Activated CD4-positive, alpha-beta T cell treated with anti-CD3 and anti-CD28 coated beads, Interleukin-2, amount 10 ng/mL, durations not matched to agents 24 days and 14 days (primary cell): Measurements from ENCODE around the gene CITED1. TPM values are rescaled to one million over a fixed set of nuclear protein-coding genes. Genes with fewer than 3 reads are reported as not detected.
A peak's percentile ranks its signal among the peaks of the same experiment; 100 is the strongest.

ENCODE experiments used
- DNase-seq: peaks from one replicate; pipeline ENCODE4 v3.0.0; 2022
- H3K27ac Mint-ChIP-seq: one replicate; pipeline ENCODE4 v1.8.0; 2022; ENCODE audit warnings: mild to moderate bottlenecking, mixed read lengths
- H3K27me3 Mint-ChIP-seq: one replicate; pipeline ENCODE4 v1.8.0; 2022; ENCODE audit warnings: mixed read lengths
- H3K36me3 Mint-ChIP-seq: one replicate; pipeline ENCODE4 v1.8.0; 2022; ENCODE audit warnings: low read depth, mild to moderate bottlenecking, mixed read lengths
- H3K4me1 Mint-ChIP-seq: one replicate; pipeline ENCODE4 v1.8.0; 2021; ENCODE audit warnings: mixed read lengths
- H3K4me3 Mint-ChIP-seq: one replicate; pipeline ENCODE4 v1.8.0; 2022; ENCODE audit warnings: mild to moderate bottlenecking, moderate library complexity, mixed read lengths
- H3K9me3 Mint-ChIP-seq: one replicate; pipeline ENCODE4 v1.8.0; 2021; ENCODE audit warnings: mixed read lengths
- intact Hi-C: fragments of 100-400 bp; cut with micrococcal nuclease; formaldehyde crosslinking; loops from one replicate; pipeline ENCODE4 v1.15.1; 2023
- total RNA-seq: library from RNA; stranded (reverse); gene quantifications from 2 replicates; pipeline ENCODE4 v1.2.3, GENCODE V29; 2022

The CITED1 gene
- total RNA-seq, 1 donor from 2014 or later, result not detected

GRCh38 chrX:72316408-72317110 lies 10.8 kb upstream of the CITED1 start:
- Mint-ChIP-seq H3K4me1 (no peaks in the 10 kb centered on the region), H3K4me3 (no peak overlapping the region), H3K27ac (no peak overlapping the region), H3K36me3 (no peaks in the 10 kb centered on the region), H3K9me3 (no peaks in the 10 kb centered on the region), H3K27me3 (peaks cover 3% of the 10 kb centered on the region)
- no peak for DNase-seq
- intact Hi-C loops, result no loop called here

DNA sequence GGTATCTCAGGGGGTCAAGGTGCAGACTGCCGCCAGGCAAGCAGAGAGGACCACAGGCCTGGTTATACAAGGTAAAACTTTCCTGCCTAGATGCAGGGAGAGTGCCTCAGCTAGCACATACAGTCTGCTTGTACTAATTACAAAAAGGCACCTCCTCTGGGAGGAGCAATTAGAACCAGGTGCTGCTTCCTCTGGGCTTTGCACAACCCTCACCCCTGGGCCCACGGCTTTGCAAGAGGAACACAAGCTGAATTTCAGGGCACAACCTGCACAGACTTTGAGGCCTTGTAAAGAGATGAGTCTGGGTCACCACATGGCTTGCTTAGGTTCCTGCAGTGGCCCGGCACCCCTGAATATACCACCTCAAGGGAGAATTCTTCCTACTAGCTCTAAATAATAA lies 9.2 kb upstream of the CITED1 start:
- Mint-ChIP-seq H3K9me3 (no peaks in the 10 kb centered on the region), H3K4me1 (no peaks in the 10 kb centered on the region), H3K27me3 (peaks cover 4% of the 10 kb centered on the region), H3K36me3 (no peaks in the 10 kb centered on the region), H3K27ac (no peak overlapping the region), H3K4me3 (no peak overlapping the region)
- no peak for DNase-seq
- intact Hi-C loops, result no loop called here

DNA sequence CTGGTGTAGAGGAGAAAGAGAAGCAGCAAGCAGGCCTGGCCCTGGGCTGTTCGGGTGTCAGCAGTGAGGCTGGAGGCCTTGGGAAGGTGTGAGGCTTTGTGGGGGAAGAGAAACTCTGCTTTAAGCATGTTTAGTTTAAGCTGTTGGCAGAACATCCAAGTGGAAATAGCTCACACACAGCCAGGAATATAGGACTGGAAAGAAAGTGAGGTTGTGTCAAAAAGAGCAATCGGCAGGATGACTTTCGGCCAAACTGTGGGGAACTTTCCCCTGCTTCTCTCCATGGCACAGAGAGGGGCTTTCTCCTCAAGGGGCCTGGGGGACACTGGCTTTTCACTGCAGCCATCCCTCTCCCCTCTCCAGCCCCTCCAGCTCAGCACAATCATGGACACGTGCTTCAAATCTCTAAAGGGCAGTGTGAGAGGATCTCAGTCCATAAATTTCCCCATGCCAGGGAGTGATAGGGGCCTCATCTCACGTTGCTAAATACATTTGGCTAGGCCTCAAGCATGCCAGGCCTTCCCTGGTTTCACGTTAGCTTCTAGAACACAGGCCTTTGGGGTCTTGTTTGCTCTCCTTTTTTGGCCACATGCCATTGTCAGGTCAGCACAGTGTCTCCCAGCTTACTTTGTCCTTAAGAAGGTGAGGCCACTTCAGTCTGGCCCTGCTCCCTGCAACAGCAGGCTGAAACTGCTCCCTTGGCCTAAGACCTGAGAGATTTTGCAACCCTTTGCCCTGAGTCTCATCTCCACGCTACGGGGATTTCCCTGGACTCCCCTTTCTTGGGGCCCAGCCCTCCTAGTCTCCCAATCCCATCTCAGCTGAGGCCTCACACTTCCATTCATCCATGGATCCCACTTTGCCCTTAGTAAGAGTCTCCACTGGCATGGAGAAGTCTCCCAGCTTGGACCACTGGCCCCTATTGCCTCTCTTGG lies 8.3 kb upstream of the CITED1 start:
- no peaks in the 10 kb centered on the region for H3K36me3 Mint-ChIP-seq
- H3K9me3 Mint-ChIP-seq, result no peaks in the 10 kb centered on the region
- DNase-seq, result no peak
- H3K4me1 Mint-ChIP-seq, result no peaks in the 10 kb centered on the region
- peaks cover 14% of the 10 kb centered on the region for H3K27me3 Mint-ChIP-seq
- intact Hi-C loops, result no loop called here
- H3K4me3 Mint-ChIP-seq, result no peak overlapping the region
- no peak overlapping the region for H3K27ac Mint-ChIP-seq

DNA sequence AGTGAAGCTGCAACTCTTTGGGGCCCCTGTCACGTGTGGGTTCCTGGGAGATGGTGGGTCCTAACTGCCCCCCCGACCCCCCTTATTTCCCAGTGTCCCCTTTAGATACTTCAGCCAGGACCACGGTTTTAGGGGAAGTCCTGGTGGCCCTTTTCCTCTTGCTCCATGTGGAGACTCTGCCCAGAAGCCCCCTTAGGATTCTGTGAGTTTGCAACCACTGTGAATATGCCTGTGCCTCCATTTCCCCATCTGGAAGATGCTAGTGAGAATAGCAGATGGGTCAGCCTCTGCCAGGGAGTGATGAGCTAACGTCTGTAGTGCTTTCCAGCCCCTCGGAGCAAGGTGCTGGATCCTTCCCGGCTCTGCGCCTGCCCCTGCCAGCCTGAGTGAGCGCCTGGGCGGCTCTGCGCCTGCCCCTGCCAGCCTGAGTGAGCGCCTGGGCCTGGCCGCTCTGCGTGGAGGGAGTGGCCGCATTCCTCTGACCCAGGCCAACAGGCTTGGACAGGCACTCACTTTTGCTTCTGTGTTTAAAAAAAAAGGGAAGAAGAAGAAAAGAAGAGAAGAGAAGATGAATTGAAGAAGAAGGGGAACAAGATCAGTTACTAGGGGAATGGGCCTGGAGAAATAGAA lies 6.7 kb upstream of the CITED1 start:
- H3K27me3 Mint-ChIP-seq, result peaks cover 25% of the 10 kb centered on the region
- H3K9me3 Mint-ChIP-seq, result no peaks in the 10 kb centered on the region
- no peak overlapping the region for H3K27ac Mint-ChIP-seq

GRCh38 chrX:72309297-72310071 lies 3.8 kb upstream of the CITED1 start:
- intact Hi-C loops, result loop anchor here (2.0 to 5.0 kb wide), 3 partner anchors 38 to 405 kb away; partner anchors contain the start of gene PHKA1
- Mint-ChIP-seq H3K4me3 (peak overlapping the region; percentile 35), H3K9me3 (no peaks in the 10 kb centered on the region), H3K36me3 (no peaks in the 10 kb centered on the region), H3K27me3 (peaks cover 40% of the 10 kb centered on the region), H3K4me1 (peaks cover 19% of the 10 kb centered on the region), H3K27ac (no peak overlapping the region)
- no peak for DNase-seq

More for the DNA sequence above, 6.7 kb upstream of the CITED1 start:
- DNase-seq, result no peak
- intact Hi-C loops, result no loop called here
- Mint-ChIP-seq H3K4me1 (peaks cover 8% of the 10 kb centered on the region), H3K36me3 (no peaks in the 10 kb centered on the region), H3K4me3 (no peak overlapping the region)

DNA sequence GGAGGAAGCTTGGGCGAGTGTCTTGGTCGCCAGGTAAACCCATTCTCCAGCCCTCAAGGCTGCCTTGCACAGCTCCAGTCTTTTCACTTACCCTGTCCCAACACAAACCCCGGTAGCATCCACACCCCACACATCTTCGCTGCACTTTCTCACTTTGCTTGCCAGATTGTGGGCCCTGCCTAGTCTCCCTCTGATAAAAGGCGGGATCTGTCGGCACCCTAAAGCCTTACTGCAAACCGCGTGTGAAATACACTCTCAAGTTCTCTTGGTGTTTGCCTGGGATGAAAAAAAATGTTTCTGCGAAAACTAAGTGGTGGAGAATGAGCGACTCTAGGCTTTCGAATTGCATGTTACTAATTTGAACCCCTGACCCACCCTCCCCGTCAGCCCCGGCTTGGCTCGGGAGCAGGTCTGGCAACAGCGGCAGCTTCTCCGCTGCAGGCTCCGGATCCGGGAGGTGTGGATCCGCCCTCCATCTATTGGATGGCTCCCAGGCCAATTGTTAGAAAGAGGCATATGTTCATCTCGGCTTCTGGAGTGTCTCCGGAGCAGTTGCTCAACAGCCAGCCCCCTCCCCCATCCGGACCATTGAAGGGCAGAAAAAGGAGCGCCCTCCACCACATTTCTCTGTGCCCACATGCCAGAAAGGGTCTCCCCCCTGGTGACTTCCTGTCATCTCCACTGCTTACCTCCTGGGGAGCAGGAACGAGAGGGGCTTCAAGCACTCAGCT lies 3.0 kb upstream of the CITED1 start:
- peak; percentile 74 for DNase-seq
- Mint-ChIP-seq H3K27me3 (peaks cover 46% of the 10 kb centered on the region), H3K4me3 (peak overlapping the region; percentile 62), H3K4me1 (peaks cover 21% of the 10 kb centered on the region), H3K9me3 (no peaks in the 10 kb centered on the region), H3K27ac (no peak overlapping the region), H3K36me3 (no peaks in the 10 kb centered on the region)
- intact Hi-C loops, result loop anchor here (2.0 to 5.0 kb wide), 3 partner anchors 39 to 406 kb away; partner anchors contain the start of gene PHKA1

DNA sequence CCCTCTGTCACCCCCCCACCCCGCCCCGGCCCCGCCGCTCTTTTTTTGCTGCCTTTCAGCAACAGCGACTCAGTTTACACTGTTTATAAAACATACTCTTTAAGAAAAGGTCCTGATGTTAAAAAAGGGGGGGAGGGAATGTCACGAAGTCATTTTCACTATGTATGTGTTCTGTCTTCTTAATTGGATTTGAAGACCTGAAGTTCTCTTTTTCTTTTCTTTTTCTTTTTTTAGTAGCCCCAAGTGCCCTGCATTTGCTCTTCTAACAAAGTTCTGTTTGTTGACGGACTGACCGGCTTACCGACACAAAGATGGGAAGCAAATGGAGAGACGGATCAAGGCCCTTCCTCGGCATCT lies 2.5 kb upstream of the CITED1 start:
- DNase-seq, result no peak
- Mint-ChIP-seq H3K9me3 (no peaks in the 10 kb centered on the region), H3K4me3 (peak overlapping the region; percentile 62), H3K27me3 (peaks cover 49% of the 10 kb centered on the region), H3K36me3 (no peaks in the 10 kb centered on the region), H3K4me1 (peaks cover 21% of the 10 kb centered on the region), H3K27ac (no peak overlapping the region)
- intact Hi-C loops, result loop anchor here (2.0 to 5.0 kb wide), 3 partner anchors 39 to 407 kb away; partner anchors contain the start of gene PHKA1

DNA sequence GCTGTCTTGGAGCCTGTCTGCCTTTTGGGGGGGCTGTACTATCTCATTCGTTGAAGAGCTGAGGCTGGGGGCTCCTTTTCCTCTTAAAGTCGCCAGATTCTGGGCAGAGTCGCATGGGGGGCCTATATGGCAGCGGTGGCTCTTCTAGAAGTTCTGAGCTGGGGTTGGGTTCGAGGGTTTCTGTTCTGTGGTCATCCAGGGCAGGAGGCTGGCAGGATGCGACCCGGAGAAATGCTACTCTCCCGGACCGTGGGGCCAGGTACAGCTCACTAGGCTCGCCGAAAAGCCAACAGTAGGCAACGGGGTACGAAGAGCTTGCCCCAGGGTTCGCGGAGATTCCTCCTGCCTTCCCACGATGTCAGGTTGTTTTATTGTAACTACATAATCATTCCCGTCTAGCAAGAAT lies 1.9 kb upstream of the CITED1 start:
- peaks cover 21% of the 10 kb centered on the region for H3K4me1 Mint-ChIP-seq
- no peak for DNase-seq
- H3K4me3 Mint-ChIP-seq, result peak overlapping the region; percentile 47
- intact Hi-C loops, result loop anchor here (2.0 to 5.0 kb wide), 3 partner anchors 40 to 407 kb away; partner anchors contain the start of gene PHKA1
- peaks cover 54% of the 10 kb centered on the region for H3K27me3 Mint-ChIP-seq
- H3K27ac Mint-ChIP-seq, result no peak overlapping the region
- H3K36me3 Mint-ChIP-seq, result no peaks in the 10 kb centered on the region
- no peaks in the 10 kb centered on the region for H3K9me3 Mint-ChIP-seq

GRCh38 chrX:72306851-72307645 lies 1.3 kb upstream of the CITED1 start:
- Mint-ChIP-seq H3K27ac (peak overlapping the region; percentile 76), H3K9me3 (no peaks in the 10 kb centered on the region), H3K27me3 (peaks cover 58% of the 10 kb centered on the region), H3K4me1 (peaks cover 21% of the 10 kb centered on the region), H3K36me3 (no peaks in the 10 kb centered on the region), H3K4me3 (peak overlapping the region; percentile 86)
- intact Hi-C loops, result loop anchor here (5.0 kb wide), 2 partner anchors 40 to 235 kb away; no protein-coding TSS in a partner anchor
- DNase-seq, result peak; percentile 68

- DNase-seq, result no peak
- H3K9me3 Mint-ChIP-seq, result no peaks in the 10 kb centered on the region
- H3K36me3 Mint-ChIP-seq, result no peaks in the 10 kb centered on the region
- H3K27me3 Mint-ChIP-seq, result peaks cover 62% of the 10 kb centered on the region
- H3K4me3 Mint-ChIP-seq, result peak overlapping the region; percentile 86
- H3K27ac Mint-ChIP-seq, result no peak overlapping the region
- intact Hi-C loops, result loop anchor here (5.0 kb wide), 2 partner anchors 41 to 236 kb away; no protein-coding TSS in a partner anchor
- peaks cover 21% of the 10 kb centered on the region for H3K4me1 Mint-ChIP-seq
Measured at GRCh38 chrX:72306085-72306801, 529 bp upstream of the CITED1 start.

GRCh38 chrX:72304877-72305276 lies 837 bp downstream of the CITED1 start:
- H3K27me3 Mint-ChIP-seq, result peaks cover 68% of the 10 kb centered on the region
- H3K4me1 Mint-ChIP-seq, result peaks cover 21% of the 10 kb centered on the region

More at GRCh38 chrX:72304877-72305276, 837 bp downstream of the CITED1 start:
- no peak for DNase-seq
- Mint-ChIP-seq H3K36me3 (no peaks in the 10 kb centered on the region), H3K4me3 (peak overlapping the region; percentile 64), H3K27ac (no peak overlapping the region), H3K9me3 (no peaks in the 10 kb centered on the region)
- intact Hi-C loops, result loop anchor here (5.0 kb wide), 2 partner anchors 42 to 237 kb away; no protein-coding TSS in a partner anchor
